ENCODE results near the gene CPED1.
"Not testable (repeated sequence)": the region's sequence is repeated elsewhere in the genome, so short reads cannot be mapped to it uniquely, and the experiment has no call there.

CPED1 gene

DNA sequence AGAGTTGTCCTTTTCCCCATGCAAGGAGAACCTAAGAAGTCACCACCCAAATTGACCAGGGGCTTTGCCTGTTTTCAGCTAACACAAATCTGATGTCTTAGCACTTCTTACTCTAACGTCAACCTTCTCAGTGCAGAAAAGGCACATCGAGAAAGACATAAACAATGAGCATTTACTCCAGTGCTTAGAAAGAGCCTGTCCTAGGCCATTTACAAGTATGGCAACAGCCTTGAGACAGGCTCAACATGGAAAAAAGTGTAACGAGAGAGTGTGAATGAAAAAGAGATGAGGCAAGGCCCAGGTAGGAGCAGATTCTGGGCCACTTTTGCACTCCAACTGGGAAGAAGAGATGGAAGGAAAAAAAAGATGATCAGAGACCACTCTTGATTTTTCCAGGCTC is 54.4 kb downstream of the CPED1 start:
- DNase-seq: no peak

DNA sequence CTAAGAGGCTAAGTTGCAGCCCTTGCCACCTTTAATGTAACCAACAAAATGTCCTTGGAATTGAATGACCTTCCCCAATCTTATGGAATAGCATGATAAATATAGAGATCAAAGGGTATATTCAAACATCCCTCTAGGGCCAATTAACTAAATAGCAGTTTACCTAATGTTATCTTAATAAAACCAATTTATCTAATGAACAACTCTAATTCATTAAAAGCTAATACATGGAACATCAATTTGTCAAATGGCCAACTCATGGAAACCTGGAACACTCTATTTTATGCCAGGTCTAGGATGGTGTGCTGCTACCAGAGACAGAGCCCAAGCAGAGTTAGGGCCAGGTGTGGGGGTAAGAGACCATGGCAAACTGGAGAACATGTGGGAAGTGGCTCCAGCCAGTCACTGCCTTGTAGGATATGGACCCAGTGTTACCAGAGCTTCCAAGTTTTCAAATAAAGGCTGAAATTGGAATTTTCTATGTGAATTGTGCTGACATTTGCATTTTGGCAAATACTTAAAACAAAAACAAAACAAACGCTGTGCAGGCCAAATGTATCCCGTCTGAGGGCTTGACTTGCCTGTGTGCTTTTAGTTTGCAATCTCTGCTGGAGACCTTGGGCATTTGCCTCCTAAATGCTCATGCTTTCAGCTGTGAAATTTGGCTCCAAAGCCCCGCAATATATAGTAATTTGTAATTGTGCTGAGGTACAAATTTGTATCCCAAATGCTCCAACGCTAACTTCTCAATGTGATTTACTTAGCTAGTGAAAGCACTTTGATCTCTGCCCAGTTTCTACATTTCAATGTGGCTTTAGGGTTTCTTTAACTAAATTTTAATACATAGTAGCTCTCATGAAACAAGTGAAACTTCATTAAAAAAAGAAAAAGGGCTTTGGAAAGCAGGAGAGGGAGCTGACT is 55.1 kb downstream of the CPED1 start:
- DNase-seq: no peak

DNA sequence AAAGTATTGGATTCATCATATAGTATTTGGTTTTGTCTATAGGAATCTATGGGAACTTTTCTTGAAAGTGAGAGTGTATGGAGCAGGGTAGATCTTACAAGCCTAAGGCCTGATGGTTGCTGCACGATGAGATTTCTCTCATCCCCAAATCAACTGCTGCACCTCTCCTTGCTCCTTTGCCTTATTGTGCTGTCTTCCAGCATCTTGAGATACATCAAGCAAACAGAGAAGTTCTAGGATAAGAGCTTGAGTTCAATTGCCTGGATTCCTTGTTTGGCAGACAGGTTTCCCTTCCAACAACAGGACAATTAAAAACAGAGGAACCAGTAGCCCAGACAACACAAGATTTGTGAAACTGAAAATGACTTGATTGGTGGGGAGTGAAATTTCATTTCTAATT is 56.6 kb downstream of the CPED1 start:
- no peak for DNase-seq

DNA sequence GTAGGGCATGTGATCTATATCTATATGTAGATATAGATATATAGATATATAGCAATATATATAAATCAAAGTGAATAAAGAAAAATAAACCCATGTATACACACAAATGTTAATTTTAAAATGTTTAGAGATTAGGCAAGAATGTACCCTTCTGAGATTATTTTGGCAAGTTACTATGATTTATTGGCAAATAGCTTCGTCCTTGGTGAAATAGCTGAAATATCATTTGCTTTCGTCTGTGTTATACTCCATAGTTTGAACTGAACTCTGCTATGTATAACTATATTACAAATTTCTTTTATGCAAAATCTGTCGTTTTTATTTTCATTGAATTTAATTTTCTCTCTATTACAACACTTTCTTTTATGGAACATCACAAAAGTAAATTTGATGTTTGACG is 57.5 kb downstream of the CPED1 start:
- DNase-seq: no peak

DNA sequence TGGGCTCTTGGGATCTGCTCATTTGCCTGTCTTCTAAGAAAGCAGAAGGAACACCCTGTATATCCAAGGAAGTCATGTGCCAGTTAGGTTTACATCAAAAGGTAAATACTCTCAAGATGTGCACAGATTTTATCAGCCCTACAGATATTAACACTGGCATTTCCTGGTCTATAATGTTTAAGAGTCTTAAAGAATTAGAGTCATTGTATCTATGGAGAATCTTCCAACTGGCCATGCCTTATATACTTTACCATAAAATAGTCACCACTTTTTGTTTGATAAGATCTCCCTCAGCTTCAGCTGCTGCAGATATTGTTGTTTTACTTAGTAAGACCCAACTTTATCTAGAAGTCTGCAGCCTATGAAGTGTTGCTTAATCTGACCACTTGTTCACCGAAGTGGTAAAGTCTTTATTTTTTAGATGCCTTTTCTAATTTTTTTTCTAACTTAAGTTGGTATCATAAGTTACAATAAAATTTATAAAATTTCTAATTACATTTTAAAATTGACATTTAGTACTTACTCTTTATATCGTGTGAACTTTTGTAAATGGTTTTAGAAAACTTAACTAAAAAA is 58.5 kb downstream of the CPED1 start:
- no peak for DNase-seq

DNA sequence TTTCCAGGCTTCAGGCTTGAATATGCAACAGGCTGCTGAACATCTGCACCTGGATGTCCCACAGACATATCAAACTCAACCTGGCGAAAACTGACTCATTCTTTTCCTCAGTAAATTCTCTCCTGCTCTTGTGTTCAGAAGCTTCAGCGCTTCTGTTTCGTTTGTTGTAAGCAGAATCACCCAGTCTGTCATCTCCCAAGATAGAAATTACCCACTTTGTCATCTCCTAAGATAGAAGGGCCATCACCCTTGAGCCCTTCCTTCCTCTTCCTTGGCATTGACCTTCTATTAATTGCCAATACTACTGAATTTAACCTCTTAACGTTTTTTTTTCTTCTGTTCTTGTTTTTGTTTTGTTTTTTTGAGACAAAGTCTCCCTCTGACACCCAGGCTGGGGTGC is 59.7 kb downstream of the CPED1 start:
- no peak for DNase-seq

DNA sequence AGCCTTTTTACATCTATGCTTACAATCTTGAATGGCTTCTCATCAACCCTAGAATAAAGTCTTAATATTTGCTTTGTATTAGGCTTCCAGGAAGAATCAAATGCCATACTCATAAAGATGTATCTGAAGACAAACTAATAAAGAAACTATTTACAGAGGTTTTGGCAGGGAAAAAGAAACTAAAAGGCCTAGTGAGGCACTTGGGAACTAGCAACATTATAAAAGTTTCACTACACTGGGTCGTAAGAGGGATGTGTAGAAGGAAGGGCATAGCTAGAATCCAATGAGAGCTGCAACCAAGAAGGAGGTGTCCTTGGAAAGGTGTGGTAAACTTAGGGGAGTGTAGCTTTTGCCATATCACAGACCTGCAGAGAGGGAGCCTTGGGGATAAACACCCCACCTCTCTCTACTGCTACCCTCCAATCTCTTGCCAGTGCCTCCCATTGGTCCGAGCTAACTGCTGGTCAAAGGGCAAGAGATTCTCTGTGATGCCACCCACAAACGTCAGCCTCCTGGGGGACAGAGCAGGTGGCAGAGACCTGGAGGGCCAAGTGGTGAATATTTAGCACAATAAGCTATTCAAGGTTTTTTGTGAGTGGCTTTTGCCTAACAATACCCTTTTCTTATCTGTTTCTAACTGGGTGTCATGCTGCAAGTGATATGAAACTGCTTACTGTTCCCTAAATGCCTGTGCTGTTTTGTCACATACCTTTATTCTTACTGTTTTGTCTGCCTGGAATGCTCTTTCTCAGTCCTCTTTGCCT is 60.7 kb downstream of the CPED1 start:
- no peak for DNase-seq

DNA sequence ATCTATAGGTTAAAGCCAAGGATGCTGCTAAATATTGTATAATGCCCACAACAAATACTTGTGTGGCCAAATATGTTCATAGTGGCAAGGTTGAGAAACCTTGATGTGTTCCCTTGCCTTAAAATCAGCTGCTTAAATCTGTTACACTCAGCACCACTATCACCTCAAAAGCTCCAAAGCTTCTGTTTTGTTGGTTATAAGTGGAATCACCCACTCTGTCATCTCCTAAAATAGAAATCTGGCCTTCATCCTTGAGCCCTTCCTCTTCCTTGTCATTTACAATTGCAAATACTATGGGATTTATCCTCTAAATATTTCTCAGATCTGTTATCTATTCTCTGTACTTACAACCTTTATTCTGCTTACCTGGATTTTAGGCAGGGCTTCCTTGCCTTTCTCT is 61.4 kb downstream of the CPED1 start:
- DNase-seq: no peak

DNA sequence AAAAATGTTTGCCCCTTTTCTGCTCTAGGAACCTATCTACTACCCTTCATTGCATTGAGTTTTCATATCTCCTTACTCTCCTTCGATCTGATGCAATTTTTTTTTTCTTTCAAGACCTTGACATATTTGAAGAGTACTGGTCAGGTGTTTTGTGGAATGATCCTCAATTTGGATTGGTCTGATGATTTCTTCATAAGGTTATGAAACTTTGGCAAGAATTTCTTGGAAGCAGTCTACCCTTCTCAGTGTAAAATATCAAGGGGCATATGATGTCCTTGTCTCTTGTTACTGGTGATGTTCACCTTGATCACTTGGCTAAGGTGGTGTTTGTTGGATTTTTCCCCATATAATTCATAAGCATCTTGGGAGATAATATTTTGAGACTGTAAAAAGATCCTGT is 64.7 kb downstream of the CPED1 start:
- no peak for DNase-seq

DNA sequence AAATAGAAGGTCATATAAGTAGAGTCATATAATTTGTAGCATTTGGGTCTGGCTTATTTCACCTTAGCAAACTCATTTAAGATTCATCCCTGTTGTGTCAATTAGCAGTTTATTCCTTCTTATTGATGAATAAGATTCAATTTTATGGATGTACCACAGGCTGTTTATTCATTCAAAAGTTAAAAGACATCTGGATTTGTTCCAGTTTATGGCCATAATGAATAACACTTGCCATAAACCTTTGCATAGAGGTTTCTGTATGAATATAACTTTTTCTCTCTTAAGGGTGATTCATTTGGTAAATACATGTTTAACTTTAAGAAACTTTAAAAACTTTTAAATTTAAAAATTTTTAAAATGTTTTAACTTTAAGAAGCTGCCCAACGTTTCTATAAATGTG is 66.4 kb downstream of the CPED1 start:
- no peak for DNase-seq

DNA sequence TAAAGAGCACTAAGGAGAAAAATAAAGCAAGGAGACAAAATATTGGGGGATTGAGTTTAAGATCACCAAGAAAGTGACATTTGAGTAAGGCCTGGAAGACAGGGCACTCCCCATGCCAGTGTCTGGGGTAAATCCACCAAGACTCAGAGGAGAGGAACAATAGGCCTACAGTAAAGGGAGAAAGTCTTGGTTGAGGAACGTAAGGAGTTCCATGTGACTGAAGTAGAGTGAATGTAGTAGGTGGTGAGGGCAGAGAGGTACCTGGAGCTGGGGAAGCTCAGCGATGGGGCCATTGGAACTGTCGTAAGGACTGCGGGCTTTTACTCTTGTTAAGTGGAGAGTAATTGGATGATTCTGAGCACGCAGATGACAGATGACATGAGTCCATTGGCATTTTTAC is 69.4 kb downstream of the CPED1 start:
- DNase-seq: no peak

DNA sequence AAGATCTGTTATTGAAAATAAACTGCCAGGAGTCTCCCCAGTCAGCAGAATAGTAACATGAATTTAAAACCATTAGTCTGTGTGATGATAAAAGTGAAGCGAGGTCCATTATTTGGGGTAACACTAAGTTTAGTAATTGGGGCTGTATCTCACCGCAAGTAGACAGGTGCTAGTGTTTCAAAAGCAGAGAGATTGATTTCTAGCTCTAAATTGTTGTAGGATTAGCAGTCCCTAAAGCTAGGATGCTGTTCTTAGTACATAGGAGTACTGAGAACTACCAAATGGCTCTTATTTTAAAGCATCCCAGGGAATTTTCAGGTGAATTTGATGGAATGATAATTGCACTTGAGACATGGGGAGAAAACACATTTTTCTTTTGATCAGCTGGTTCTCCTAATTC is 70.5 kb downstream of the CPED1 start:
- no peak for DNase-seq

DNA sequence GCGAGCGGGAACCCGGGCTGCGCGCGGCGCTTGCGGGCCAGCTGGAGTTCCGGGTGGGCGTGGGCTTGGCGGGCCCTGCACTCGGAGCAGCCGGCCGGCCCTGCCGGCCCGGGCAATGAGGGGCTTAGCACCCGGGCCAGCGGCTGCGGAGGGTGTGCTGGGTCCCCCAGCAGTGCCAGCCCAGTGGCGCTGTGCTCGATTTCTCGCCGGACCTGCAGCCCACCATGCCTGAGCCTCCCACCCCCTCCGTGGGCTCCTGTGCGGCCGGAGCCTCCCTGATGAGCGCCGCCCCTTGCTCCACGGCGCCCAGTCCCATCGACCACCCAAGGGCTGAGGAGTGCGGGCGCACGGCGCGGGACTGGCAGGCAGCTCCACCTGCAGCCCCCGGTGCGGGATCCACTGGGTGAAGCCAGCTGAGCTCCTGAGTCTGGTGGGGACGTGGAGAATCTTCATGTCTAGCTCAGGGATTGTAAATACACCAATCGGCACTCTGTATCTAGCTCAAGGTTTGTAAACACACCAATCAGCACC is 71.5 kb downstream of the CPED1 start:
- DNase-seq: not testable (repeated sequence)

DNA sequence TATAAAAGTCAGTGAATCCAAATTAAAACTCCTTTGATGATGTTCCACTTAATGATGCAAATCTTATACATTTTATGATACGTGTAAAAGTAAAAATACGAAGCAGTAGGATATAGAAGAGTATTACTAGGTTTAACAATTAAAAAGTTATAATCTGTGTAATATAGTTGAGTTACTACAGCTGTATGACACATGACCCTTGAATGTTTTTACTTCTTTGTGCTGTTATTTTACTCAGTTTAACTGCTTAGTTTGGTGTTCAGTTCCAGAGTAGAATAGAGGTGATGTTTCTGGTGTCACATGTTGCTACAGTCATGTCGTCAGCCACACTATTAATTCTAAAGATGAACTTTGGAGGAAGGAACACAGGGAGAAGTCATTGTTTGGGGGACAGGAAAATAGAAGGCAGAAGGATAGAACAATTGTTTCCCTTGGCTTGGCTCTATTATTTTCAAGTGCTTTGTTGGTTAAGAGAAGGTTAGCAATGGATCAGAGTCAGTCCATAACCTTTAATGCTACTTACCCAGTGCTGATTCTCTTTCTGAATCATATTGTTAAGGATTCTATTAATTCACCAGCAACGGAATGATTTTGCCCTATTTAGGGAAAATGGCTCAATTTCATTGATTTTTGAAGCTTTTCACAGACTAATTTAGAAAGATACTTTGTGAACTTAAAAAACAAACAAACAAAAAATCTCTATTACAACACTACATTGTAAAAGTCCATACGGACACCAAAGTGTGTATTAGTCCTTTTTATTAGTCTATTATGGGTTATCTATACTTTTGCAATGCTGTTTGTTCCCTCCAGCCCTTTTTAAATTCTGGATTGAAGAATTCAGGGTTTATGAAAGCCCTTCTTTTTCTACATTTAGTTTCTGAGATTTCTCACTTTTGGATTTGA is 73.4 kb downstream of the CPED1 start:
- DNase-seq: no peak

DNA sequence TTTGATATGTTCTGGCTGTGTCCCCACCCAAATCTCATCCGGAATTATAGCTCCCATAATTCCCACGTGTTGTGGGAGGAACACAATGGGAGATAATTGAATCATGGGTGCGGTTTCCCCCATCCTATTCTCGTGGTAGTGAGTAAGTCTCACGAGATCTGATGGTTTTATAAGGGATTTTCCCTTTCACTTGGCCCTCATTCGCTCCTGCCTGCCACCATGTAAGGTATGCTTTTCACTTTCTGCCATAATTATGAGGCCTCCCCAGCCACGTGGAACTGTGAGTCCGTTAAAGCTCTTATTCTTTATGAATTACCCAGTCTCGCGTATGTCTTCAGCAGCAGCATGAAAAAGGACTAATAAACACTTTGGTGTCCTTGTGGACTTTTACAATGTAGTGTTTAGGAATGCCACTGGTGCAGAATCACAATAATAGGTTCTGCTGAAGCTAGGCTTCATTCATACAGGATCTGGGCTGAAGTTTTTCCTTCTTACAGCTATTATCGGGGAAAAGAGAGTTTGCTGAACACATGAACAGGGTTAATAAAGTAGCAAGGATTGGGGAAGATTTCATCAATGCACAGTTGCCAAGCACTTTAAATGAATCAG is 74.3 kb downstream of the CPED1 start:
- no peak for DNase-seq

DNA sequence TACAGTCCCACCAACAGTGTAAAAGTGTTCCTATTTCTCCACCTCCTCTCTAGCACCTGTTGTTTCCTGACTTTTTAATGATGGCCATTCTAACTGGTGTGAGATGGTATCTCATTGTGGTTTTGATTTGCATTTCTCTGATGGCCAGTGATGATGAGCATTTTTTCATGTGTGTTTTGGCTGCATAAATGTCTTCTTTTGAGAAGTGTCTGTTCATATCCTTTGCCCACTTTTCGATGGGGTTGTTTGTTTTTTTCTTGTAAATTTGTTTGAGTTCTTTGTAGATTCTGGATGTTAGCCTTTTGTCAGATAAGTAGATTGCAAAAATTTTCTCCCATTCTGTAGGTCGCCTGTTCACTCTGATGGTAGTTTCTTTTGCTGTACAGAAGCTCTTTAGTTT is 79.2 kb downstream of the CPED1 start:
- not testable (repeated sequence) for DNase-seq

DNA sequence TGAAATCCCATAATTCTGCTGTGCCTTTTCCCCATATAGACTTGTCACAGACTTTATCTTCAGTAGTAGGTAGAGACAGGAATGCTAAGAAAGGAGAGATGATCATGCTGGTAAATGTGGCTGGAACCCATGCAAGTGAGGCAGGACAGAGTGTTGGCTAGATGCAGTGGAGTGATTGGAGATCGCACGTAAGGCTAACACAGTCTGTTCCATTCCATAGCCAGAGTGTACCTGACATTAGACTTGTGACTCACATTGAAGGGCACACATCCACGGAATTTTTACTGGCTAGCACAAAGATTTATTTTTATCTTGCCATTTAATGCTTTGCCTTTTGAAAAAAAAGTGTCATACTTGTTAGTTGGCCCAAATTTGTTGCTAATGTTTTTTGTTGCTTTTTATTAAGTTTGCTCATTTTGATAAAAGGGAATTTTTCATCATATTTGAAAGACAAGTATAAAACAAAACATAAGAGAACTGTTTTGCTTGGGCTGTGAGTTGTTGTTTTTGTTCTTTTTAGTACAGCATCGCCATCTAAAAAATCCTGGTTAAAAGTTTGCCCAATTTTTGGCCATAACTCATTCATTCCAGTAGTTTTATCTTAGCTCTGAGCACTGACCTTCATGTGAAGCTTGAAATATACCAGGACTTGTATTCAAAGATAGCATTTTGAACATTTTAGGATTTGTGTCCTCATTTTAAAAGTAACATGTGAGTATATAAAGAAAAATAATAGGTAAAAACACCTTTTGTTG is 81.0 kb downstream of the CPED1 start:
- no peak for DNase-seq

DNA sequence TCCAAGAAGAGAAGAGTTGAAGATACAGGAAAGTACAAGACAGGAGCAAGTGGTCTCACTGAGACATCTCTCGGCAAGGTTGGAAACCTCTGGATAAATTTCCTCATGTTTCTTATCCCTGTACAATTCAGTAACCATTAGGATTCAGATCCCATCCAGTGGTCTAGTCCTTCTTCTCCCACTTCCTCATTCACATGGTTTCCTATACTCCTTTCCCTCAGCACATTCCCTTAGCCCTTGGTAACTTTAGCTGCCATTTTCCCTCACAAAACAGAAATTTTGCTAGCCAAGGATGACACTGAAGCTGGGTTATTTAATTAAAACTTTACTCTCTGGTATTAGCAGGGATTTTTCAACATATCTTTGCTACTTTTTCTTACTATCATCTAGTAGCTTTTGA is 82.6 kb downstream of the CPED1 start:
- DNase-seq: no peak

DNA sequence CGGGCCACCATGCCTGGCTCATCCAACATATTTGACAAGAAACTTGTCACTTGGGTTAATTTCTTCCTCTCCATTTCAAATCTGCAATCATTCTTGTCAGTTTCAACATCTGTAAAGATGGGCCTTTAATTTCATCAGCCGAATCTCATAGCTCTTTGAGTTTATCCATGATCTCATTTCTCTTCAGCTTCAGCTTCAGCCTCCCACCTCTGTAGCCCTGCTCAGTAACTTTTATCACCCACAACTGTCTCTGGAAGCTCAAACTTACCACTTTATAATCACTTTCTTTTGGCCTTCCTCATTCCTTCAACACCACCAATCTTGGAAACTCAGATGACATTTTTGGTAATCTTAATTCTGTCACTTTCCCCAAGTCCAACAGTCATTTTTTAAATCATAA is 83.2 kb downstream of the CPED1 start:
- DNase-seq: no peak

DNA sequence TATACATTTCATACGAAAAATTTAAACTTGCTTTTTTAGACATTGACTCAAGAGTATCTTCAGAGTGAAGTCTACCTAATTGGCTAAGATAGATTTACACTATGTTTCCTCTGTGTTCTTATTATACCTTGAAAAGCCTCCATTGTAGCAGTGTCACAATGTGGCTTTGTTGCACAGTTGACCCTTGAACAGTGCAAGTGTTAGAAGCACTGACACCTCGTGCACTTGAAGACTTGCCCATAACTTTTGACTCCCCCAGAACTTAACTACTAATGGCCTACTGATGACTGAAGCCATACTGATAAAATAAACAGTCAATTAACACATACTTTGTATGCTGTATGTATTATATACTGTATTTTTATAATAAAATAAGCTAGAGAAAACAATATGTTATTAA is 84.3 kb downstream of the CPED1 start:
- no peak for DNase-seq

DNA sequence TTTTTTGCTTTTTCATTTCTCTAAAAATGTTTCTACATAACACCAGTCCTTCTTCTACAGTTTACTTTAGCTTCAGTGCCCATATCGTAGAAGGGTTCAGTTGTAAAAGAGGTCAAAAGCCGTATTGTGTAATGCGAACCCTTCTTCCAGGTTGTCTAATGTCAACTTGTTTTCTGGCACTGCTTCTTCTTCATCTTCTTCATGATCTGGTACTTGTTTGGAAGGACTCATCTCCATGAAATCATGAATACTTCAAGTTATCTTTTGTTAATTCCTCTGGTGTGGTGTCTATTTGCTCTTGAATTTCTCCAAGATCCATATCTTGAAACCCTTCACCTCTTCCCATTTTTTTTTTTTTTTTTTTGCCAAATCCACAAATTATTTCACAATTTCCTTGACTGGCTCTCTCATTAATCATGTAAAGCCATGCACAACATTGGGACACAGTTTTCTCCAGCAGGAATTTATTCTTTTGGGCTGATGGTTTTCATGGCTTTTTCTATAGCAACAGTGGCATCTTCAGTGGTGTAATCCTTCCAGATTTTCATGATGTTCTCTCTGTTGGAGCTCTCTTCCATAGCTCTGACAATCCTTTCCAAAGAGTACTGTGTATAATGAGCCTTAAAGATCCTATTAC is 85.1 kb downstream of the CPED1 start:
- DNase-seq: no peak
